ENCODE measurements around the gene PRKCQ. TPM values are rescaled to one million over a fixed set of nuclear protein-coding genes. Genes with fewer than 3 reads are reported as not detected.

Gene PRKCQ
- total and polyA plus RNA-seq, 3 donors from 2014 or later = 2.5 to 3.0 (median 2.9) TPM

GRCh38 chr10:6469661-6470060 lies 110.4 kb downstream of the PRKCQ start:
- no peaks in the 10 kb centered on the region for H3K27me3 ChIP-seq
- no peaks in the 10 kb centered on the region for H3K9me3 ChIP-seq
- H3K27ac ChIP-seq = no peak overlapping the region
- DNase-seq = no peak
- intact Hi-C loops (cut with DNase I; ENCODE audit: low total_unique reads) = no loop called here
- H3K36me3 ChIP-seq (ENCODE audit: low read depth, missing control alignments) = no peaks in the 10 kb centered on the region
- H3K4me3 ChIP-seq = no peak overlapping the region
- no peaks in the 10 kb centered on the region for H3K4me1 ChIP-seq
- TF ChIP-seq, protein P1, sequence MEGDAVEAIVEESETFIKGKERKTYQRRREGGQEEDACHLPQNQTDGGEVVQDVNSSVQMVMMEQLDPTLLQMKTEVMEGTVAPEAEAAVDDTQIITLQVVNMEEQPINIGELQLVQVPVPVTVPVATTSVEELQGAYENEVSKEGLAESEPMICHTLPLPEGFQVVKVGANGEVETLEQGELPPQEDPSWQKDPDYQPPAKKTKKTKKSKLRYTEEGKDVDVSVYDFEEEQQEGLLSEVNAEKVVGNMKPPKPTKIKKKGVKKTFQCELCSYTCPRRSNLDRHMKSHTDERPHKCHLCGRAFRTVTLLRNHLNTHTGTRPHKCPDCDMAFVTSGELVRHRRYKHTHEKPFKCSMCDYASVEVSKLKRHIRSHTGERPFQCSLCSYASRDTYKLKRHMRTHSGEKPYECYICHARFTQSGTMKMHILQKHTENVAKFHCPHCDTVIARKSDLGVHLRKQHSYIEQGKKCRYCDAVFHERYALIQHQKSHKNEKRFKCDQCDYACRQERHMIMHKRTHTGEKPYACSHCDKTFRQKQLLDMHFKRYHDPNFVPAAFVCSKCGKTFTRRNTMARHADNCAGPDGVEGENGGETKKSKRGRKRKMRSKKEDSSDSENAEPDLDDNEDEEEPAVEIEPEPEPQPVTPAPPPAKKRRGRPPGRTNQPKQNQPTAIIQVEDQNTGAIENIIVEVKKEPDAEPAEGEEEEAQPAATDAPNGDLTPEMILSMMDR (IDR thresholded peaks at IDR 0.05) = no peak
- TF ChIP-seq POLR2A (IDR thresholded peaks at IDR 0.05) = no peak

- Histone ChIP-seq H3K4me3 (no peak overlapping the region), H3K36me3 (ENCODE audit: low read depth, missing control alignments) (no peaks in the 10 kb centered on the region), H3K27me3 (no peaks in the 10 kb centered on the region), H3K4me1 (no peaks in the 10 kb centered on the region), H3K27ac (no peak overlapping the region), H3K9me3 (no peaks in the 10 kb centered on the region)
- TF ChIP-seq POLR2A (IDR thresholded peaks at IDR 0.05) = no peak
- TF ChIP-seq, protein P1 (IDR thresholded peaks at IDR 0.05) = no peak
- intact Hi-C loops (cut with DNase I; ENCODE audit: low total_unique reads) = no loop called here
- DNase-seq = no peak
- WGBS, 2 donors = 65 to 68% methylated on average over 7 of the region's 7 CpGs
These were observed 114.0 kb downstream of the PRKCQ start for GRCh38 chr10:6465854-6466601.

- TF ChIP-seq, protein P1 (IDR thresholded peaks at IDR 0.05) = no peak
- no peak for TF ChIP-seq POLR2A (IDR thresholded peaks at IDR 0.05)
- no peak overlapping the region for H3K4me3 ChIP-seq
- WGBS, 2 donors = 73 to 78% methylated on average over 7 of the region's 7 CpGs
- H3K27me3 ChIP-seq = no peaks in the 10 kb centered on the region
- intact Hi-C loops (cut with DNase I; ENCODE audit: low total_unique reads) = no loop called here
- H3K9me3 ChIP-seq = no peaks in the 10 kb centered on the region
- H3K27ac ChIP-seq = no peak overlapping the region
- H3K36me3 ChIP-seq (ENCODE audit: low read depth, missing control alignments) = no peaks in the 10 kb centered on the region
- H3K4me1 ChIP-seq = no peaks in the 10 kb centered on the region
- DNase-seq = no peak
These were observed 114.6 kb downstream of the PRKCQ start for GRCh38 chr10:6465437-6465836.

GRCh38 chr10:6464862-6465430 lies 115.1 kb downstream of the PRKCQ start:
- no peak for DNase-seq
- H3K9me3 ChIP-seq = no peaks in the 10 kb centered on the region
- no peak overlapping the region for H3K27ac ChIP-seq
- WGBS, 2 donors = 84 to 88% methylated on average over 9 of the region's 9 CpGs
- intact Hi-C loops (cut with DNase I; ENCODE audit: low total_unique reads) = no loop called here
- H3K4me1 ChIP-seq = no peaks in the 10 kb centered on the region
- H3K4me3 ChIP-seq = no peak overlapping the region
- H3K27me3 ChIP-seq = no peaks in the 10 kb centered on the region
- no peaks in the 10 kb centered on the region for H3K36me3 ChIP-seq (ENCODE audit: low read depth, missing control alignments)
- no peak for TF ChIP-seq POLR2A (IDR thresholded peaks at IDR 0.05)
- TF ChIP-seq, protein P1 (IDR thresholded peaks at IDR 0.05) = no peak

GRCh38 chr10:6463366-6463765 lies 116.7 kb downstream of the PRKCQ start:
- 81 to 95% methylated on average over 7 of the region's 7 CpGs for WGBS, 2 donors
- no peaks in the 10 kb centered on the region for H3K4me1 ChIP-seq
- intact Hi-C loops (cut with DNase I; ENCODE audit: low total_unique reads) = no loop called here
- no peak for TF ChIP-seq POLR2A (IDR thresholded peaks at IDR 0.05)
- TF ChIP-seq, protein P1 (IDR thresholded peaks at IDR 0.05) = no peak
- DNase-seq = no peak
- no peak overlapping the region for H3K27ac ChIP-seq
- H3K27me3 ChIP-seq = no peaks in the 10 kb centered on the region
- no peak overlapping the region for H3K4me3 ChIP-seq
- H3K9me3 ChIP-seq = no peaks in the 10 kb centered on the region
- H3K36me3 ChIP-seq (ENCODE audit: low read depth, missing control alignments) = no peaks in the 10 kb centered on the region

Data from testis (tissue), 3 donors.